Inflammatory macrophage (primary cell): ENCODE measurements around the gene PSMB11.
A peak's percentile ranks its signal among the peaks of the same experiment; 100 is the strongest.
"Not testable (repeated sequence)": the region's sequence is repeated elsewhere in the genome, so short reads cannot be mapped to it uniquely, and the experiment has no call there.

Experiments used
- DNase-seq, 2 donors: peaks; one replicate each; pipeline ENCODE4 v3.0.0-alpha.2; 2020 to 2022

PSMB11 gene

GRCh38 chr14:23013749-23014054 lies 28.3 kb upstream of the PSMB11 start:
- not testable (repeated sequence) for DNase-seq

GRCh38 chr14:23015618-23016017 lies 26.4 kb upstream of the PSMB11 start:
- peak; percentile 16 to 27 for DNase-seq

- no peak for DNase-seq
These were observed 24.9 kb upstream of the PSMB11 start for GRCh38 chr14:23017091-23017490.

- no peak for DNase-seq
These were observed 23.9 kb upstream of the PSMB11 start for GRCh38 chr14:23018107-23018506.

GRCh38 chr14:23020143-23021128 lies 21.6 kb upstream of the PSMB11 start:
- DNase-seq = no peak

GRCh38 chr14:23021434-23021833 lies 20.6 kb upstream of the PSMB11 start:
- DNase-seq = no peak

- no peak for DNase-seq
These were observed 20.0 kb upstream of the PSMB11 start for GRCh38 chr14:23021889-23022442.

- no peak for DNase-seq
These were observed 18.8 kb upstream of the PSMB11 start for GRCh38 chr14:23023022-23023794.

GRCh38 chr14:23023795-23024152 lies 18.2 kb upstream of the PSMB11 start:
- no peak for DNase-seq

- DNase-seq = no peak
These were observed 17.4 kb upstream of the PSMB11 start for GRCh38 chr14:23024612-23025075.

- DNase-seq = no peak
These were observed 16.7 kb upstream of the PSMB11 start for GRCh38 chr14:23025151-23025814.

- DNase-seq = peak in 1 of 2 donors; percentile 14
These were observed 13.2 kb upstream of the PSMB11 start for GRCh38 chr14:23028799-23029198.

- no peak for DNase-seq
These were observed 11.1 kb upstream of the PSMB11 start for GRCh38 chr14:23030936-23031335.

- no peak for DNase-seq
These were observed 8.7 kb upstream of the PSMB11 start for GRCh38 chr14:23033251-23033727.

GRCh38 chr14:23033801-23034497 lies 8.1 kb upstream of the PSMB11 start:
- peak; percentile 9 to 18 for DNase-seq

GRCh38 chr14:23034498-23035302 lies 7.3 kb upstream of the PSMB11 start, which contains the start of gene PSMB5:
Gene PSMB5, minus strand, starts transcription at chr14:23034900. Its CDS starts 19 bp downstream, at chr14:23034881.
- peak; percentile 95 to 96 for DNase-seq

- peak; percentile 12 to 21 for DNase-seq
These were observed 6.5 kb upstream of the PSMB11 start for GRCh38 chr14:23035303-23036144.

- no peak for DNase-seq
These were observed 1.9 kb upstream of the PSMB11 start for GRCh38 chr14:23040100-23040499.

GRCh38 chr14:23041729-23042128 lies 283 bp upstream of the PSMB11 start:
- DNase-seq = no peak

- no peak for DNase-seq
These were observed 1.1 kb downstream of the PSMB11 start for GRCh38 chr14:23043145-23043544.
